Stimulated activated CD8-positive, alpha-beta memory T cell treated with anti-CD3 and anti-CD28 coated beads, Interleukin-15, amount 100 ng/mL, for 1 hour (primary cell): ENCODE results near the gene ZNF672.
A peak's percentile ranks its signal among the peaks of the same experiment; 100 is the strongest.
"Not testable (repeated sequence)": the region's sequence is repeated elsewhere in the genome, so short reads cannot be mapped to it uniquely, and the experiment has no call there.

Experiments
- DNase-seq: peaks from one replicate; pipeline ENCODE4 v3.0.0-alpha.2; 2020; ENCODE audit warnings: low read depth

The ZNF672 gene

DNA sequence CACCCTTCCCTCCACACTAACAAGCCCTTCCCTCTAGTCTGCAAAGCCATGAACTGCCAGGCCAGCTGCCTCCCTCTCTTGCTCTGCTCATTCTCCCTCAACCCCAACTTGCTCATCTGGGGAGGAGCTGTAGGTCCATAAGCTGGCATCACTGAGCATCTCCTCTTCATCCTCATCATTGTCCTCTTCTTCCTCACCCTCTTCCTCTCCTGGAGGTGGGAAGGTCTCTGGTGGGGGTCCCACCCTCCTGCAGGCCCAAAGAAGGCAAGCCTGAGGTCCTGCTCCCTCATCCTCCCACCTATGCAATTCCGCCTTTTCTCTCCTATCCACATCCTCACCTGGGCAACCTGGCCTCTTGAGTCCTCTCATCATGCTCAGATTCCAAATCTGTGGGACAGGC, 18.2 kb downstream of the ZNF672 start:
- no peak for DNase-seq

DNA sequence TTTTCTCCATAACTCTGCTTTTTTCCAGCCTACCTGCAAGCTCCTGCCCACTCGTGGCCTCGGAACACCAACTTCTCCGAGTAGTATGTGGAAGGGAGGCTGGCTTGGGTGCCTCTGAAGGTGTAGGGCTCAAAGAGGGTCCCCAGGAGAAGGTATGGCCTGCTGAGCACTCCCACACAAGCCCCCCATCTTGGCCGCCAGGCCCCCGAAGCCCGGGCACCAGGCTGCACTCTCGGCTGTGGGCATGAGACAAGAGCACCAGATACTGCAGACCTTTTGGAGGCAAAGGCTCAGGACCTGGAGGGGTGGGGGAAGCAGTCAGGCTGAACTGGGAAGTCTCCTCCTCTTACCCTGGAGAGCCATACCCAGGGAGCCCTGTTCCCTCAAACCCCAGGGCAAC, 19.2 kb downstream of the ZNF672 start:
- DNase-seq = no peak

DNA sequence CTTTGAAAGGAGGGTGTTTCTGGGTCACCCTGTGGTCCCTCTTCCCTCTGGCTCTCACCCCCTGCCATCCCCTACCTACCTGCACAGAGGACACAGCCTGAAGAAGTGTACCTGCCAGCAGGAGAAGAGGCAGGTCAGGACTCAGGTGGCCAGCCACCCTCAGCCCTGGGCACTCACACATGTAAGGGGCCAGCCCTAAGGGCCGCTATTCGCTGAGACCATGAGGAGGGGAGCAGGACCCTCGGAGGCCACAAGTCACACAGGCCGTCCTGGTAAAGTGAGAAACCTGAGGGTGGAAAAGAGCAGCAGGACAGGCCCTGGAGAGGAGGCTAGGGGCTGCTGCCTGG, 19.7 kb downstream of the ZNF672 start:
- DNase-seq = no peak

DNA sequence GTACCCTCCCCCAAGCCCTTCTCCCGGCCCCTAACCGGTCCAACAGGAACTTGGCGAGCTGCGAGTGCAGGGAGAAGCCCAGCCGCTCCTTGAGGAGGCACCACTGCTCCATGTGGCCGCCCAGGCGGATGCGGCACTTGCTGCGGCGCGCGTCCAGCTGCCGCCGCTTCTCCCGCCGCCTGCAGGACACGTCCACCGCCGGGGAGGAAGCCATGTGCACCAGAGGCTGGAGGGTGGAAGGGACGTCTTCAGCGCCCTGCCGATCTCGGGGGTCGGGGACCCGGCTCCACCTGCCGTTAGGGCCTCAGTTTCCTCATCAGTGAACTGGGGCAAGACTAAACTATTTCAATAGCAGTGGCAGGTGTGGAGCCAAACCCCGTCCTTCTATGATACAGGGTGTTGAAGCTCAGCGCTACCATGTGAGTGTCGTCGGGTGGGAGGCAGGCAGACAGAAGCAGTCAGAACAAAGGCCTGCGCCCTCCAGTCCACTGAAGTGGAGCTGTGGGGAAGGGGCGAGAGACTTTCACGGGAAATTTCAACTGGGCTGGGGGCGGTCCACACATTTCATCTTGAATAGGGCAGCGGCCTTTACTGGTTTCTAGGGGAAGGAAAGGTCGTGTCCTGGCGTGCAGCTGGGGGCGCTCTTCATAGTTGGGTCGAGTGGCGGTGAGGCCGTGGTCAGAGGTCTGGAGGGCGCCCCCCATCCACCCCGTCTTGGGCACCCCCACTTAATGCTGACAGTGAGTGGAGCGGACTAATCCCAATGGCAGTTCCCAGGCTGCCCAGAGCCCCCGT, 20.3 kb downstream of the ZNF672 start:
- DNase-seq = no peak

DNA sequence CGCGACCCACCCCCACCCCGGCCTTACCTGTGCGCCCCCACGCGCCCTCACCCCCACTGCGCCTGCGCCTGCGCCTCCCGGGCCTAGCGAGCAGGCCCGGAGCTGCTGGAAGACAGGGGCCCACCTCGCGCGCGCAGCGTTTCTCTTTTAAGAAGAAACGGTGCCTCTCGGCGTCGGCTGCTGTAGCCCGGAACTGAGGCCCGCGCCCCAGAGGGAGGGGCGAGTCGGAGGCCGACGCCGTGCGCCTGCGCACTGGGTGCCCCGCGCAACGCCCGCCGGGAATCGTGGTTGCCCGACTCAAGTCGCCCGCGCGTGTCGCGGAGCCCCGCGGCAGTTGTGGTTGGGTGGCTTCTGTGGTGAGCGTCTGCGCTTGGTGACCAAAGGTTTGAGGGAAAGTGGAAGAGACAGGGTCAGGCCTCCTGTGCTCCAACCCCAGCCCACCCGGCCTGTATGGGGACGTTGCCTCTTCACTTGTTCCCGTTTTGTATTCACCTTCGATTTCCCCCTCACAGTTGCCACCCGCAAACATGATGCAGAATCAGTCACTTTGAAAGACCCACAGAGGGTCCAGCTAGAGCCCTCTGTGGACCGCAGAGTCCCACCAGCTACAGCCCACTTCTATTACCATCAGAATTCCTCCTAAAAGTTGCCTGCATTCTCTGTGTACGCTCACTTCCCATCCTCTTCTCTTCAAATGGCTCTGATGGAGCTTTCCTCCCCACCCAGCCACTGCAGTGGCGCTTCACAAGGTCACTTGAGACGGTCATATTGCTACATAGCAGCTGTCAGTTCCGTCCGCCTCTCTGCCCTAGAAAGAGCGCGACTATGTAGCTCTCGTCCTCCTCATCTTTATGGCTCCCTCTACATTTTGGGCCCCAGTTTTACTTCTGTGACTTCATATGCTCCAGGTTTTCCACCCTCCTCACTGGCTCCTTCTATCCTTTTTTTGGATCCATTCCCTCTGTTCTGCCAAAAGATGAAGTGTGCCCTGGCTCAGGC, 21.2 kb downstream of the ZNF672 start, which contains the start of gene ZNF692:
TSS of gene ZNF692 (minus strand) at position 195 of the 999 bp plus-strand sequence. CDS start 776 bp downstream, outside the sequence.
- DNase-seq = peak; percentile 90

DNA sequence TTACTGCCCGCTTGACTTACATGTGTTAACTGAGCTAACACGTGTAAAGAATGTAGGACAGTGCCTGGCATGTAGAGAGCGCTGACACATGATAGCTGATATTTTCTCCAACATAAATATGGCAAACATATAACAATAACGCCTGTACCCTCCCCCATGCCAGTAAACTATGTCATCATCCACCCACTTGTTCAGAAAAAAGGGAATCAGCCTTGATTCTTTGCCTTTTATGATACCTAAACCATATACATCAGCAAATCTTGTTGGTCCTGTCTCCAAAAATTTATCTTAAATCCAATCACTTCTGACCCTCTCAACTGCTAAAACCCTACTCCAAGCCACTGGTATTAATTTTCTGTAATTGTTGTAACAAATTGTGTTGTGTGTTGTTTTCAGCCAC, 22.0 kb downstream of the ZNF672 start:
- DNase-seq = no peak

DNA sequence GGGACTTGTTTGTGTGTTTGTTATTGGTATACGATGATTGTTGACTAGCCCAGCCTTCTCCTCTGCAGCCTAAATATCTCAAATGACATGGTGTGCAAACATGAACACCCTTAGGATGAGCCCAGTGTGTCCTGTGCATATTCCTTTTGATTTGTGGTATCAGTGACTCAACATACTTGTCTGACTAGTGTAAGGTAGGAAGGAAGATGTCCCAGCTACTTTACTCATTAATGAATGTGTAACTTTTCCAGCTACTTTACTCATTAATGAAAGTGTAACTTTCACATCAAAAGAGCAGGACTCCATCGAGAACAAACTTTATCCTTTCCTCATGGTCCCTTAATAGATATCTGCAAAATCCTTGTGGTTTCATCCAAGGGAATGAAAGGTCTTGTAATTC, 23.6 kb downstream of the ZNF672 start:
- no peak for DNase-seq

DNA sequence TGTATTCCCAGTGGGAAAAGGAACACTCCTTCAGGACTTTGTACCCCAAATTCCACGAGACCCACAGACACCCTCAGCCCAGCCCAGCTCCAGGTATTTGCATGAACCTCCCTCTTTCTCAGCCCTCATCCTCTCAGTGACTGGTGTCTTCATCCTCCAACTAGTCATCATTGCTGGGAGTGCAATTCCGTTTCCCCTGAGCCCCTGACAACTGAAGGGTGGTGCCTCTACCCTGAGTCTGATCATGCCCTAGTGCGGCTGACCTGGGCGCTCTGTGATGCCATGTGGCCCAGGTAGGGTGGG, 24.6 kb downstream of the ZNF672 start:
- no peak for DNase-seq

DNA sequence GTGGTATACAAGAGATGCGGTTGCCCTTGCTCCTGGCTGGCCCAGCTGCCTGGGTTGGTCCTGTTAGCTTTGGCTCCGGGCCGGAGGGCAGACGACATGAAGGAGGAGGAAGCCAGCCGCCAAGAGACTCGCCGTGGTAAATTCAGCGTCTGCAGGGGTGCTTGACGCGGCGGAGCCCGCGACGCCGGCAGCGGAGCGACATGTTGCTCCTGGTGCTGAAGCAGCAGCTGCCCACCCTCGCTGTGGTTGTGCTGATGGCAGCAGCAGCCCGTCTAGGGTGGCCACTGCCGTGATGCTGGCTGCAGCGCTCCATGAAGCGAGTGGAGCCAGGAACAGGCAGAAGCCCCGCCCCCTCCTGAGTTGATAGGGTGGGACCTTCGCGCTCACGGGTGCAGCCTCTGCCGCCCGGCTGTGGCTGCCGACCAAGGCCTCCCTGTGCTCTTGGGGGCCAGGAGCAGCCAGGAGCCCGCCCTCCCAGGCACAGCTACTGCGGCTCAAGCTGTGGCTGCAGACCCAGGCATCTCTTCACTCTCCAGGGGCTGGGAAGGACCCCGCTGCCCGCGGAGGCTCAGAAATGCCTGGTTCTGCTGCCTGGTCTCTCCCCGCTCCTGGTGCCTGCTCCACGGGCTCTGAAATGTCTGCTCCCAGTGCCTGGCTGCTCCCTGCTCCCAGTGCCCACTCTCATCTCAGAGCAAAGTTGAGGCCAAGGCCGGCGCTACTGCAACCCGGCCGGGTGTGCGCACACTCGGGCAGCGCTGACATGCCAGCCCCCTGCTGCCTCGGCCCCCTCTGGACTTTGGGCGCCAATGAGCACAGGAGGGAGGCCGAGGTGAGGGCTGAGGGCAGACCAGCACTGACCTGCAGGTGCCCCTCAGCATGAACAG, 25.2 kb downstream of the ZNF672 start:
- peak; percentile 63 for DNase-seq

DNA sequence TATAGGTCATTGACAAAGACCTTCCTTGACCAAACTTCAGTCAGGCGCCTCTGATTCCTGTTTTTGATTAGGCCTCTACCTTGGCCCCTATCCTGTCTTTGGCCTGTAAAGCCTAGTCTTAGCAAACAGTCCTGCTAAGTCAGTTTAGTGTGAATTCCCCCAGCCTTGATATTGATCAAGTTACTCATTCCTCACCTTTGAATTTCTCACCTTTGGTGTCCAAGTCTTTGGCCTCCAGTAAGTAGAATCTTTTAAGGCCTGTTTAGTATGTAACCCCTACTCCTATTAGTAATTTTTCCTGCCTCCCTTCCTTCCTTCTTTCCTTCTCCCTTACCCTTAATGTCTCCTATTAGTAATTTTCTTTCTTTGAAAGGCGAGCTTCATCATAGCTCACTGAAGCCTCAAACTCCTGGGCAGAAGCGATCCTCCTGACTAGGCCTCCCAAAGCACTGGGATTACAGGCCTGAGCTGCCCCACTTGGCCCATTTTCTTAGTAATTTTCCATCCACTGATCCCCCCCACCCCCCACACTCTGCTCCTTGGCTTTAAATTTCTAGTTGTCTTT, 33.9 kb downstream of the ZNF672 start:
- no peak for DNase-seq

DNA sequence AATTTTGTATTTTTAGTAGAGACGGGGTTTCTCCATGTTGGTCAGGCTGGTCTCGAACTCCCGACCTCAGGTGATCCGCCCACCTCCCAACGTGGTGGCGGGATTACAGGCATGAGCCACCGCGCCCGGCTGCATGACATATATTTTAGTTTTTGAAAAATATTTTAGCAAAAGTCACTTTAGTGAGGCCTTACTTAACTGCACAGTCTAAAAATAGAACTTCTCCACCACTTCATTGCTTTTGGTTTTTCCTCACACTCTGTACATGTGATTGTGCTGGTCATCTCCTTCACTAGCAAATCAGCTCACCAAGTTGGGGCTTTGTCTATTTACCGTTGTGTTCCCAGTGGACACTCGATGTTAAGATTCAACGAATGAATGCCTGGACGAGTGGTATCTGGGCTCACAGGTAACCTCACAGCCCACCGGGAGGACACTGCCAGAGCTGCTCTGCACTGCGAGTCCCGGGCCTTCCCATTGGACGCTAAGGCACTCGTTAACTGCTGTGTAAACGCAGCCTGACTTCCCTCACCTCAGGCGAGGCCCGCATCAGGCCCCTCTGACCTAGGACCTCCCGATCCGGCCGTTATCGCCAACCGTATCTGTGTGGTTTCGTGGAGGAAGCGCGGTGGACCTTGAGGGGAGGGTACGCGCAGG, 34.9 kb downstream of the ZNF672 start:
- DNase-seq = no peak

DNA sequence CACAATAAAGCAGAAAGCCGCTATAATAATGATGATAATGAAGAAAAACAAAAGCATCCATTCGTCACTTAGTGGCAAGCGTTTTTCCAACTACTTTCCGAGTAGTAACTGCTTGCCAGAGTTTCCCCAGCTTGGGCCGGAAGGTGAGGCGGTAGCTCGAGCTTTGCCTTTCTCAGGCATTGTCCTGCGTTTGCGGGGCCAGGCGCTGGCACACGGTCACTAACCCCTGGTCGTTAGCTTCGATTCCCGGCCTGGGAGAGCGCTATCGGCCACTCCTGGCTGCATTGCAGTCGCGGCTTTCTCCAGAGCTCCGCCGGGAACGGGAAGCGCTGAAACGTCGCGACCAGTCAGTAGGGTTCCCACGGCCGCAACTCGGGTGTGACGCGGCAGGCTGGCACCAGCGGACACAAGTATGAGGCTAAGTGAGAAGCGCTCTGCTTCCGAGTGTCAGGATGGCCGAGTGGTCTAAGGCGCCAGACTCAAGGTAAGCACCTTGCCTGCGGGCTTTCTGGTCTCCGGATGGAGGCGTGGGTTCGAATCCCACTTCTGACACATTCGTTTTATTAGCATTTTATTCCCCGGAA, 35.5 kb downstream of the ZNF672 start:
- DNase-seq = peak; percentile 85

DNA sequence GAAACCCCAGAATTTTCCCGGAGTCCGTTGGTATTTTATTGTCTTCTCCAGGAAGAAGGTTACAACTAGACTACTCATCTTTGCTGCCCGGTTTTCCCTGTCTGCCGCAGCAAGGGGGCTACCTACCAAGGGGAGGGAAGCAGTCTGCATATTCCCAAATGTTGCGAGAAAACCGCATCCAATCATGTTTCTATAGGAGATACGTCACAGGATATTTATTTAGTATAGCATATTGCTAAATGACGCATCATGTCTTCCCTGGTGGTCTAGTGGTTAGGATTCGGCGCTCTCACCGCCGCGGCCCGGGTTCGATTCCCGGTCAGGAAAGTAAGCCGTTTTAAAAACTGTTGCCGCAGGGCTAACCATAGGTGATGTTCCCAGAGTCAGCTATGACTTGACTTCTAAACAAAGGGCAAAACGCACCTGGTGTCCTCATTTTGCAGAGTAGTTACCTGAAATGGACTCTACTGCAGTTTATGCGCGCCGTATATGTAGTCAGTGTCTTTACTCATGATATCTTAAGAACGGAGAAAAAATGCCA, 36.0 kb downstream of the ZNF672 start:
- peak; percentile 73 for DNase-seq

DNA sequence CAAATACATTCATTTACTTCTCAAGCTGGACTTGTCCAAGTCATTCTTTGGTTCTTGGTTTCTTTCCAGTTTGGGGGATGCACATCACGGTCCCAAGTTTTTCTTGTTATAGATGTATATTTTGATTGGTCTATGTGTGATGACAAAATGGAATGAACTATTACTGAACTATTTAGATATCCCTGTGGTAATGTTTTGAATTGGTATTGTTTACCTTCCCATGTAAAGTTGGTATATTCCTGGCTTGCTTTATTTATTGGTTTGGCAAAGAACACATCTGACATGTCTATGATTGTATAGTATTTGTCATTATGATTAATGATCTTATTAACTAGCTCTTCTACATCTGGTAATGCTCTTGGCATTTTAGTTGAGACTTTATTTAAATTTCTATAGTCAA, 43.2 kb downstream of the ZNF672 start:
- DNase-seq = no peak

DNA sequence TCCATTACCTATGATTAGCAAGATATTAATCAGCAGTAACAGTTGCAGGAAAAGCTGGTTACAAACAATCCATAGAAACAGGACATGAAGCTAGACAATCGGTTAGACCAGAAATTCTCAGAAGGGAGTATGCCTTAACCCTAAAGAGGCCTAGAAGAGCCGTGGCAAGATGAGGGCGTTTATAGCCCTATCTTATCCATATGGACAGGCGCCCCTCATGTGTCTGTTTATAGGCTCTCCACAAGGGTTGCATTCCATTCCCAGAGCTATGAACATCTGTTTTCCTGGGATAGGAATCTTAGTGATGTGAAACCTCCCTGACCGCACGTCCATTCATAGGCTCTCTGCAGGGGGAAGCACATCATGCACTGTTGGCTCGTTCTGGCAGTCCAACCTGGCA, 44.4 kb downstream of the ZNF672 start:
- DNase-seq = not testable (repeated sequence)

DNA sequence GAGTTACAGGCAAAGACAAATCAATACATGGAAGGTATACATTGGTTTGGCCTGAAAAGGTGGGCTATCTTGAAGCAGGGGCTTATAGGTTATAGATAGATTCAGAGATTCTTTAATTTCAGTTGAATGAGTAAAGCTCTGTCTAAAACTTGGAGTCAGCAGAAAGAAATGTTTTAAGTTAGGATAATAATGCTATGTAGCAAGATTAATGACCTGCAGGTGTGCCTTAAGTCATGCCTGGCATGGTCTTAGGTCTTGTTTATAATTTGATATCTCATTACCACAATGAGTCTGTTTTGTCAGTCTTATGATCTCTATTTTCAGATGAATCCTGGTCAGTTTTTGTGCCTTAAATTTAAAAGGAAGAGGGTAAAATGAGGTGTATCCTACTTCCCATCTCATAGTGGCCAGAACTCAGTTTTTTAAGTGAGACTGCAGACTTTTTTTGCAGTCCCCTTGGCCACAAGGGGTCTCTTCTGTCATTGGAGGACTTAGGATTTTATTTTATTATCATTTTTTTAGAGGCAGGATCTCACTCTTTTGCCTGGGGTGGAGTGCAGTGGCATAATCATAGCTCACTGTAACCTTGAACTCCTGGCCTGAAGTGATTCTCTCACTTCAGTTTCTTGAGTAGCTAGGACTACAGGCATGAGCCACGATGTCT, 46.7 kb downstream of the ZNF672 start:
- DNase-seq = no peak

DNA sequence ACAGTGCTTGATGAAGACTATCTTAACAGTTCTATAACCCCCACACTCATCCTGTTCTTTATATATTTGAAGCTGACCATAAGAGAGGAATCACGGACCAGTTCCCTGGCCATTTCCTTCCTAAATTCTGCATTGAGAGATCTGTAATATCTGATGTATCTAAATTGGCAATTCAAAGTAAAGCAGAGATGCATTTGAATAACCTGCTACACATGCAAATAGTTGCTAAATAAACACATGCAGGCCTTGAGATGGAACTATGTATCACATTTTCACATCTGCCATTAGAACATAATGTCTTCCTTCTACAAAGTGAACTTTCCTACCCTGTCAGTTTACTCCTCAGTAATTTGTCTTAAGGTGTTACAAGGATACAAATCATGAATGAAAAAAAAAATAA, 47.6 kb downstream of the ZNF672 start:
- no peak for DNase-seq

DNA sequence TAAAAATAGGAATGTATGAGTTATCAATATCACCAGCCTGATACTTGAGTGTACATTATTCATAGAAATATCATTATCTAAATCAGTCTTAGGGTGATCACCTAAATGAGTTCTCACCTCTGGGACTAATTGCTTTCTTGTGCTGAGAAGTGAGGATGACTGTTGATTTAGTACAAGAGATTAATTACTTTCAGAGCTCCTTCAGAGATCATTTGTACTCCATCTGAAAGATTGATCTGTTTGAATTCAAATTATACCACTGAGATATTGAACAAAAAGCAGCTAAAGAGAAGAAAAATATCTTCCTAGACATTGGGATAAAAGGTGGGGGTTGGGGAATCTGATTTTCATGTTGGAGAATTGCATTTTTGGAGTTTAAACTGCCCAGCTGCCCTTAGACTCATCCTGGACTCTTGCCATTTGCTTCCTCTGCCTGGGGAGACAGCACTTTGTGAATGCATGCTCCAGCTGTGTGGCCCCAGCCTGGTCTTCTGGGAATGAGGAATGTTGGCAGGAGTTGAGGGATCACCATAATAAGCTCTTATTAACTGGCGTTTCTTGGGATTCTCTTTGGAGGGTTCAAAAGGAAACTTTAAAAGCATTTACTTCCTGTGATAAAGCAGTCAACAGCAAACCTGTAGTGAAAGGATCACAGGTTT, 48.3 kb downstream of the ZNF672 start:
- no peak for DNase-seq

DNA sequence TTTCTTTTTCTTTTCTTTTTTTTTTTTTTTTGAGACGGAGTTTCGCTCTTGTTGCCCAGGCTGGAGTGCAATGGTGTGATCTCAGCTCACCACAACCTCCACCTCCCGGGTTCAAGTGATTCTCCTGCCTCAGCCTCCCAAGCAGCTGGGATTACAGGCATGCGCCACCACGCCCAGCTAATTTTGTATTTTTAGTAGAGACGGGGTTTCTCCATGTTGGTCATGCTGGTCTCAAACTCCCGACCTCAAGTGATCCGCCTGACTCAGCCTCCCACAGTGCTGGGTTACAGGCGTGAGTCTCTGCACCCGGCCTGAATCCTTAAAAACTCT, 51.9 kb downstream of the ZNF672 start:
- not testable (repeated sequence) for DNase-seq
